Retinal pigment epithelial cell (primary cell): ENCODE results near the gene UBE2D3.
A peak's percentile ranks its signal among the peaks of the same experiment; 100 is the strongest.
"Not testable (repeated sequence)": the region's sequence is repeated elsewhere in the genome, so short reads cannot be mapped to it uniquely, and the experiment has no call there.

Experiments
- DNase-seq: peaks from one replicate; pipeline ENCODE4 v3.0.0-alpha.2; 2010; ENCODE audit warnings: low read depth
- H3K4me3 ChIP-seq: 2 replicates; pipeline ENCODE4 v1.5.1; 2011; ENCODE audit warnings: mild to moderate bottlenecking, low read length, control low read depth, moderate library complexity
- CTCF ChIP-seq: conservative IDR thresholded peaks from 2 replicates; pipeline ENCODE4 v1.5.1; 2011; ENCODE audit warnings: low read depth, low read length, control low read depth, inconsistent platforms

Gene UBE2D3

GRCh38 chr4:102826890-102827673, at the start of gene UBE2D3:
Gene UBE2D3, minus strand, starts transcription at chr4:102827551. Its CDS starts 1,043 bp downstream, at chr4:102826508.
- peak within 1 kb of the TSS; percentile 74 for H3K4me3 ChIP-seq
- TF ChIP-seq CTCF = peak; percentile 15
- peak; percentile 86 for DNase-seq

GRCh38 chr4:102871772-102872171, 44.4 kb upstream of the UBE2D3 start:
- H3K4me3 ChIP-seq = no peak overlapping the region
- no peak for TF ChIP-seq CTCF
- no peak for DNase-seq

- peak overlapping the region; percentile 86 for H3K4me3 ChIP-seq
- peak; percentile 19 for DNase-seq
- TF ChIP-seq CTCF = no peak
Measured at GRCh38 chr4:102869569-102870197, 42.3 kb upstream of the UBE2D3 start.

DNA sequence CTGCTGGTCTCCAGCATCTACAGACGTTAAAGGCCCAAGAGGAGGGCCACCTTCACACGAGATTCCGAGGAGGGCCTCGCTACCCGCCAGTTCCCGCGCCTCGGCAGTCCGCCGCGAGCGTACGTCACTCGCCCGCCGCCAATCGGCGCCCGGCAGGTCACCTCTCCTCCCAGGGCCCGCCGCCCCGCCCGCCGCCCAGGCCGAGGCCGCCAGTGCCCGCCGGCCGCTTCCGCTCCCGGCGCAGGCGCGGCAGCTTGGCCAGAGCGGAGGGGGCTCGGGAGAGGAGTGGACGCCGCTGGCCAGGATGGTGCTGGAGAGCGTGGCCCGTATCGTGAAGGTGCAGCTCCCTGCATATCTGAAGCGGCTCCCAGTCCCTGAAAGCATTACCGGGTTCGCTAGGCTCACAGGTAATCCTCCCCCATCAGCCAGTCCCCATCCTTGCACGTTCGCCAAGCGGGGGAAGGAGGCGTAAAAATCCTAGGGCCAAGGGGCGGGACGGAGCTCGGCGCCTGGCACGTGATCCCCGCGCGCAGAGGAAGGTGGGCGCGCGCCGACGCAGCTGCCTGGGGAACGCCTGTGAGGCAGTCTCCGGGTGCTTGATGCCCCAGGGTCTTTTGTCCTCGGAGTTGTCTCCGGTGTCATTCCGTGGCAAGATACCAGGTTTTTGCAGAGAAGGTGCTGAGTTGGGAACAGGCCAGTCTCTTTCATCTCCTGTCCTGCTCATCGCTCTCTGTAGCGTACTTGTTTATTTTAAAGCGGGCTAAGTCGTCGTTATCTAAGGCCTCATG, 41.6 kb upstream of the UBE2D3 start, which contains the start of gene CISD2:
Gene CISD2 (plus strand): TSS at position 212 of the 788 bp plus-strand sequence. CDS start 93 bp downstream, at position 305.
- TF ChIP-seq CTCF = no peak
- peak; percentile 70 for DNase-seq
- peak within 1 kb of the TSS; percentile 86 for H3K4me3 ChIP-seq

- H3K4me3 ChIP-seq = peak overlapping the region; percentile 86
- DNase-seq = no peak
- TF ChIP-seq CTCF = no peak
Measured at GRCh38 chr4:102868153-102868780, 40.9 kb upstream of the UBE2D3 start.

DNA sequence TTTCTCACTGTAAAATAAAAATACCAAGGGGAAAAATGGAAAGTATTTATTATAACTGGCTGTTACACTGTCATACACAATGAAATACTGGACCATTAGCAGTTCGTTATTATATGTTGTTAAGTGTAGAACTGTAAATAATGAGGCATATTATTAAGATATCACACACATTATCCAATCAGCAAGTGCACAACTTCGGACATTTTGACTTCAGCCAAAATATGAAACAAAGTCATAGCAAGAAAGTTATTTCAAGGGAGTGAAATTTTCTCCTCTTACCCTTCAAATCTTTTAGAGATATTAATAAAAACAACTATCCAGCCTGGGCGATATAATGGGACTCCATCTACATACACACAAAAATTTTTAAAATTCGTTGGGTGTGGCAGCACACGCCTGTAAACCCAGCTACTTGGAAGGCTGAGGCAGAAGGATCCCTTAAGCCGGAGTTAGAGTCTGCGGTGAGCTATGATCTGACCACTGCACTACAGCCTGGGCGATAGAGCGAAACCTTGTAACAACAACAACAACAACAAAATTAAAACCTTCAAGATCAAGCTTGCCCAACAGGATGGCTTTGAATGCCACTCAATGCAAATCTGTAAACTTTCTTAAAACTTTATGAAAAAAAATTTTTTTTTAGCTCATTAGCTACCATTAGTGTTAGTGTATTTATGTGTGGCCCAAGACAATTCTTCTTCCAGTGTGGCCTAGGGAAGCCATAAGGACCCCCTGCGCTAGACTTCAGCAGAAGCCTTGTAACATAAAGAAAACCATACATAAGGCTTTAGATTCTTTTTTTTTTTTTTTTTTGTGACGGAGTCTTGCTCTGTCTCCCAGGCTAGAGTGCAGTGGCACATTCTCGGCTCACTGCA, 40.2 kb upstream of the UBE2D3 start:
- no peak for TF ChIP-seq CTCF
- H3K4me3 ChIP-seq = peak overlapping the region; percentile 86
- no peak for DNase-seq

- not testable (repeated sequence) for H3K4me3 ChIP-seq, DNase-seq
Measured at GRCh38 chr4:102865327-102865726, 38.0 kb upstream of the UBE2D3 start.
